Activated CD4-positive, alpha-beta memory T cell treated with anti-CD3 and anti-CD28 coated beads, Interleukin-2, amount 10 ng/mL, durations not matched to agents 7 days and 5 days (primary cell): ENCODE data around the gene TBX18. TPM values are rescaled to one million over a fixed set of nuclear protein-coding genes. Genes with fewer than 3 reads are reported as not detected.

Experiments
- CTCF ChIA-PET: fragments of 350-600 bp; sonication (Branson Sonifier 250); formaldehyde crosslinking; loops from one replicate; lab custom pipeline; 2021; ENCODE audit warnings: antibody characterized with exemption, inconsistent platforms; lab: Charles Lee
- POLR2A ChIA-PET: fragments of 350-600 bp; sonication (Branson Sonifier 250); formaldehyde crosslinking; loops from one replicate; lab custom pipeline; 2021; ENCODE audit warnings: antibody characterized with exemption; lab: Charles Lee
- DNase-seq: peaks from one replicate; pipeline ENCODE4 v3.0.0-alpha.2; 2020
- H3K27ac Mint-ChIP-seq: one replicate; pipeline ENCODE4 v1.8.0; 2021; ENCODE audit warnings: mild to moderate bottlenecking, mixed read lengths
- H3K27me3 Mint-ChIP-seq: one replicate; pipeline ENCODE4 v1.8.0; 2021; ENCODE audit warnings: mixed read lengths
- H3K36me3 Mint-ChIP-seq: one replicate; pipeline ENCODE4 v1.8.0; 2021; ENCODE audit warnings: low read depth, mixed read lengths
- H3K4me1 Mint-ChIP-seq: one replicate; pipeline ENCODE4 v1.8.0; 2021; ENCODE audit warnings: mixed read lengths
- H3K4me3 Mint-ChIP-seq: one replicate; pipeline ENCODE4 v1.8.0; 2021; ENCODE audit warnings: mild to moderate bottlenecking, mixed read lengths
- H3K9me3 Mint-ChIP-seq: one replicate; pipeline ENCODE4 v1.8.0; 2021; ENCODE audit warnings: mixed read lengths
- total RNA-seq, 2 experiments: library from RNA; stranded (reverse); gene quantifications; one replicate each; pipeline ENCODE4 v1.2.3, GENCODE V29; 2021

Gene TBX18
- total RNA-seq, 2 experiments from 2014 or later: not detected

- POLR2A ChIA-PET: no interaction called here
- no peaks in the 10 kb centered on the region for H3K4me1 Mint-ChIP-seq
- DNase-seq: no peak
- H3K27me3 Mint-ChIP-seq: peaks cover 20% of the 10 kb centered on the region
- CTCF ChIA-PET: no interaction called here
- H3K4me3 Mint-ChIP-seq: no peak overlapping the region
- H3K9me3 Mint-ChIP-seq: no peaks in the 10 kb centered on the region
- H3K36me3 Mint-ChIP-seq: no peaks in the 10 kb centered on the region
- no peak overlapping the region for H3K27ac Mint-ChIP-seq
Observed at GRCh38 chr6:84779917-84780316, 15.5 kb upstream of the TBX18 start.

GRCh38 chr6:84779380-84779779, 15.0 kb upstream of the TBX18 start:
- Mint-ChIP-seq H3K27me3 (peaks cover 23% of the 10 kb centered on the region), H3K36me3 (no peaks in the 10 kb centered on the region), H3K4me3 (no peak overlapping the region), H3K9me3 (no peaks in the 10 kb centered on the region), H3K27ac (no peak overlapping the region), H3K4me1 (no peaks in the 10 kb centered on the region)
- no peak for DNase-seq
- CTCF ChIA-PET: no interaction called here
- POLR2A ChIA-PET: no interaction called here

GRCh38 chr6:84777888-84778287, 13.5 kb upstream of the TBX18 start:
- POLR2A ChIA-PET: no interaction called here

GRCh38 chr6:84776392-84776791, 12.0 kb upstream of the TBX18 start:
- ChIA-PET CTCF (no interaction called here), POLR2A (no interaction called here)
- DNase-seq: no peak
- H3K27me3 Mint-ChIP-seq: peaks cover 47% of the 10 kb centered on the region
- H3K36me3 Mint-ChIP-seq: peaks cover 9% of the 10 kb centered on the region
- H3K4me1 Mint-ChIP-seq: no peaks in the 10 kb centered on the region
- no peaks in the 10 kb centered on the region for H3K9me3 Mint-ChIP-seq
- no peak overlapping the region for H3K4me3 Mint-ChIP-seq
- no peak overlapping the region for H3K27ac Mint-ChIP-seq

More at GRCh38 chr6:84777888-84778287, 13.5 kb upstream of the TBX18 start:
- DNase-seq: no peak
- CTCF ChIA-PET: no interaction called here
- Mint-ChIP-seq H3K4me1 (no peaks in the 10 kb centered on the region), H3K9me3 (no peaks in the 10 kb centered on the region), H3K36me3 (peaks cover 4% of the 10 kb centered on the region), H3K27me3 (peaks cover 34% of the 10 kb centered on the region), H3K4me3 (no peak overlapping the region), H3K27ac (no peak overlapping the region)

GRCh38 chr6:84775751-84776150, 11.4 kb upstream of the TBX18 start:
- CTCF ChIA-PET: no interaction called here
- peaks cover 9% of the 10 kb centered on the region for H3K36me3 Mint-ChIP-seq
- POLR2A ChIA-PET: no interaction called here
- peaks cover 52% of the 10 kb centered on the region for H3K27me3 Mint-ChIP-seq
- H3K4me3 Mint-ChIP-seq: no peak overlapping the region
- H3K27ac Mint-ChIP-seq: no peak overlapping the region
- H3K4me1 Mint-ChIP-seq: no peaks in the 10 kb centered on the region
- DNase-seq: no peak
- no peaks in the 10 kb centered on the region for H3K9me3 Mint-ChIP-seq

DNA sequence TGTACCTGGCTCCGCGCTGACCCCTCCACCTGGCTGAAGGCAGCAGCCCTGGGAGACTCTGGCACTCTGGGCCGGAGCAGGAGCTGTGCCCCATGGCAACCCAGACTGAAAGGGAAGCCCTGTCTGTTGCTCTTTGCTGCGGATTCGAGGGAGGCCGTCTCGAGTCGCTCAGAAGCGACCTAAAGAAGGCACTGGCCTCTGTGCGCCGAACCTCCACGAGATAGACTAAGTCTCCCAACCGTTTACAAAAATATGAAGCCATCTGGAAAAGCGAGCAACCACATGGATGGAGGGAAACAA, 10.5 kb upstream of the TBX18 start:
- Mint-ChIP-seq H3K27ac (no peak overlapping the region), H3K4me3 (no peak overlapping the region), H3K27me3 (peaks cover 55% of the 10 kb centered on the region), H3K4me1 (no peaks in the 10 kb centered on the region), H3K36me3 (peaks cover 9% of the 10 kb centered on the region), H3K9me3 (no peaks in the 10 kb centered on the region)
- ChIA-PET POLR2A (no interaction called here), CTCF (interaction anchor here (0.8 to 1.3 kb wide), 2 partner anchors 9 to 16 kb away, joined by 3 read pairs; no protein-coding TSS in a partner anchor)
- DNase-seq: no peak

DNA sequence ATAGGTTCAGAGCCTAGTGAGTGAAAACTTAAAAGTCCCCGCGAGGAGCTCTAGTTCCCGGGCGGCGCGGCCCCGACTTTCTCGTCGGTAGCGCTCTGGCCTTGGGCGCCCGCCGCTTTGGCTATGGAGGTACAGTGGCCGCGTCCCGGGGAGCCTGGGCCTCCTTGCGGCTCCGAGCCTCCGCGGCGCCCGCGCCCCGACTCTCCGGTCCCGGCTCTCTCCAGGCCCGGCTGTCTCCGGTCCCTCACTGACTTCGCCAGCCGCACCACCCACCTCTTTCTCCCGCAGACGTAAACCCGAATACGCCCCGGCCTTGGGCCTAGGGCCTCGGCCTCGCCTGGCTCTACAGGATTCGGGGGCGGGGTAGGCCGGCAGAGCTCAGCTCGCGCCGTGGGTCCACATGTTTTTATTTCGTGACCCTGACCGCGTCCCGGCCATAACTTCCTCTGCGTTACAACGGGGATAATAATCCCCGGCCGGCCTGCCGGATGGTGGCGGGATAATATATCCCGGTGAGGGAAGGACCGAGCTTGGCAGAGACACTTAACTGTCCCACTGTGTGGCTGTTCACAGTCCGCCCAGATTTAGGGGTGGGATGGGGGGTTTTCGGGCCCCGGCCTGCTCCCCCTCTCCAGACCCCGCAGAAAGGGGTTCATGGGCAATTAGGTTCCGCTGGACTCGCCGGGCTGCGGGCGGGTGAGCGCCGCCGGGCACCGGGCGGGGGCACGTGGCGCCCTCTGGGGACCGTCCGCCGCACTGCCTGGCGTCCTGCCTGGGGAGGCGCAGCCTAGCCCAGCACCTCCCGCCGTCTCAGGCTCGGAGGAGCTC, 10.0 kb upstream of the TBX18 start:
- DNase-seq: no peak
- no peaks in the 10 kb centered on the region for H3K4me1 Mint-ChIP-seq
- H3K27me3 Mint-ChIP-seq: peaks cover 59% of the 10 kb centered on the region
- no peak overlapping the region for H3K27ac Mint-ChIP-seq
- peaks cover 9% of the 10 kb centered on the region for H3K36me3 Mint-ChIP-seq
- H3K9me3 Mint-ChIP-seq: no peaks in the 10 kb centered on the region
- CTCF ChIA-PET: interaction anchor here (0.8 to 1.3 kb wide), 2 partner anchors 8 to 15 kb away, joined by 3 read pairs; no protein-coding TSS in a partner anchor
- POLR2A ChIA-PET: no interaction called here
- H3K4me3 Mint-ChIP-seq: no peak overlapping the region

GRCh38 chr6:84773431-84774156, 9.2 kb upstream of the TBX18 start:
- no peaks in the 10 kb centered on the region for H3K9me3 Mint-ChIP-seq
- no peaks in the 10 kb centered on the region for H3K4me1 Mint-ChIP-seq
- H3K27ac Mint-ChIP-seq: no peak overlapping the region
- H3K27me3 Mint-ChIP-seq: peaks cover 65% of the 10 kb centered on the region
- POLR2A ChIA-PET: no interaction called here
- CTCF ChIA-PET: no interaction called here
- DNase-seq: no peak
- peaks cover 9% of the 10 kb centered on the region for H3K36me3 Mint-ChIP-seq
- H3K4me3 Mint-ChIP-seq: no peak overlapping the region

- no peak overlapping the region for H3K4me3 Mint-ChIP-seq
- no peaks in the 10 kb centered on the region for H3K9me3 Mint-ChIP-seq
- H3K27ac Mint-ChIP-seq: no peak overlapping the region
- no peak for DNase-seq
- H3K27me3 Mint-ChIP-seq: peaks cover 70% of the 10 kb centered on the region
- CTCF ChIA-PET: no interaction called here
- POLR2A ChIA-PET: no interaction called here
- peaks cover 9% of the 10 kb centered on the region for H3K36me3 Mint-ChIP-seq
- no peaks in the 10 kb centered on the region for H3K4me1 Mint-ChIP-seq
Observed at GRCh38 chr6:84773133-84773430, 8.7 kb upstream of the TBX18 start.

GRCh38 chr6:84772428-84773132, 8.2 kb upstream of the TBX18 start:
- CTCF ChIA-PET: interaction anchor here (0.7 kb wide), 1 partner anchor 891 kb away, joined by 3 read pairs; no protein-coding TSS in a partner anchor
- Mint-ChIP-seq H3K27ac (no peak overlapping the region), H3K4me3 (no peak overlapping the region)

GRCh38 chr6:84771756-84772356, 7.5 kb upstream of the TBX18 start:
- Mint-ChIP-seq H3K27ac (no peak overlapping the region), H3K4me1 (no peaks in the 10 kb centered on the region), H3K27me3 (peaks cover 80% of the 10 kb centered on the region), H3K36me3 (peaks cover 11% of the 10 kb centered on the region), H3K4me3 (no peak overlapping the region), H3K9me3 (no peaks in the 10 kb centered on the region)
- ChIA-PET CTCF (interaction anchor here (0.7 kb wide), 1 partner anchor 890 kb away, joined by 3 read pairs; no protein-coding TSS in a partner anchor), POLR2A (no interaction called here)
- DNase-seq: no peak

More at GRCh38 chr6:84772428-84773132, 8.2 kb upstream of the TBX18 start:
- no peak for DNase-seq
- Mint-ChIP-seq H3K4me1 (no peaks in the 10 kb centered on the region), H3K36me3 (peaks cover 9% of the 10 kb centered on the region), H3K27me3 (peaks cover 75% of the 10 kb centered on the region), H3K9me3 (no peaks in the 10 kb centered on the region)
- POLR2A ChIA-PET: no interaction called here

- Mint-ChIP-seq H3K36me3 (peaks cover 11% of the 10 kb centered on the region), H3K4me3 (no peak overlapping the region), H3K27ac (no peak overlapping the region), H3K4me1 (no peaks in the 10 kb centered on the region), H3K9me3 (no peaks in the 10 kb centered on the region), H3K27me3 (peaks cover 77% of the 10 kb centered on the region)
- DNase-seq: no peak
- POLR2A ChIA-PET: no interaction called here
- CTCF ChIA-PET: no interaction called here
Observed at GRCh38 chr6:84771125-84771755, 6.8 kb upstream of the TBX18 start.
